Gastrocnemius medialis (tissue), 4 donors: ENCODE measurements around the gene TCF3.

ENCODE experiments used
- POLR2A ChIP-seq, 2 donors: fragments of 450-650 bp; IDR thresholded peaks; one replicate each; pipeline ENCODE4 v1.6.1; 2017; ENCODE audit warnings: antibody characterized with exemption in 2 of 2, mild to moderate bottlenecking in 2 of 2, moderate library complexity in 2 of 2
- TF ChIP-seq, protein P1 (sequence below), 5 experiments: fragments of 450-650 bp in 3 of 5; fragments of 200-600 bp in 2 of 5; sonication (generic) in 2 of 5; IDR thresholded peaks in 4 of 5; conservative IDR thresholded peaks in 1 of 5; 1 replicate in 4 of 5; 2 replicates in 1 of 5; pipeline ENCODE4 v1.5.1; 2016 to 2019; ENCODE audit warnings: antibody characterized with exemption in 5 of 5, mild to moderate bottlenecking in 3 of 5, moderate library complexity in 3 of 5

DNA sequence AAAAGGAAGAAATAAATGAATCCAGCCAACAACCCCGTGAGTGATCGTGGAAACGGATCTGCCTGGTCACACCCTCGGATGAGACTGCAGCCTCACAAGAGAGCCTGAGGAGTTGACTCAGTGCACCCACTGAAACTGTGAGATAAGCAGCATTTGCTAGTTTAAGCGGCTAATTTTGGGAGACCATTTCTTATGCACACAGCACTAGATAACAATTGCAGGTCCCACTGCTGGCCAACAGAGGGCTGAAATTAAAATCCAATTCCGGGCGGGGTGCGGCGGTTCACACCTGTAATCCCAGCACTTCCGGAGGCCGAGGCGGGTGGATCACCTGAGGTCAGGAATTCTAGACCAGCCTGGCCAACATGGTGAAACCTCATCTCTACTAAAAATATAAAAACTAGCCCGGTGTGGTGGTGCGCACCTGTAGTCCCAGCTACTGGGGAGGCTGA lies 50.8 kb downstream of the TCF3 start:
- TF ChIP-seq, protein P1, sequence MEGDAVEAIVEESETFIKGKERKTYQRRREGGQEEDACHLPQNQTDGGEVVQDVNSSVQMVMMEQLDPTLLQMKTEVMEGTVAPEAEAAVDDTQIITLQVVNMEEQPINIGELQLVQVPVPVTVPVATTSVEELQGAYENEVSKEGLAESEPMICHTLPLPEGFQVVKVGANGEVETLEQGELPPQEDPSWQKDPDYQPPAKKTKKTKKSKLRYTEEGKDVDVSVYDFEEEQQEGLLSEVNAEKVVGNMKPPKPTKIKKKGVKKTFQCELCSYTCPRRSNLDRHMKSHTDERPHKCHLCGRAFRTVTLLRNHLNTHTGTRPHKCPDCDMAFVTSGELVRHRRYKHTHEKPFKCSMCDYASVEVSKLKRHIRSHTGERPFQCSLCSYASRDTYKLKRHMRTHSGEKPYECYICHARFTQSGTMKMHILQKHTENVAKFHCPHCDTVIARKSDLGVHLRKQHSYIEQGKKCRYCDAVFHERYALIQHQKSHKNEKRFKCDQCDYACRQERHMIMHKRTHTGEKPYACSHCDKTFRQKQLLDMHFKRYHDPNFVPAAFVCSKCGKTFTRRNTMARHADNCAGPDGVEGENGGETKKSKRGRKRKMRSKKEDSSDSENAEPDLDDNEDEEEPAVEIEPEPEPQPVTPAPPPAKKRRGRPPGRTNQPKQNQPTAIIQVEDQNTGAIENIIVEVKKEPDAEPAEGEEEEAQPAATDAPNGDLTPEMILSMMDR (IDR thresholded peaks at IDR 0.05 in 4 of 5, conservative IDR thresholded peaks at IDR 0.05 in 1 of 5) = no peak
- TF ChIP-seq POLR2A (IDR thresholded peaks at IDR 0.05) = no peak
